ENCODE data around the gene USP54.

USP54 gene

DNA sequence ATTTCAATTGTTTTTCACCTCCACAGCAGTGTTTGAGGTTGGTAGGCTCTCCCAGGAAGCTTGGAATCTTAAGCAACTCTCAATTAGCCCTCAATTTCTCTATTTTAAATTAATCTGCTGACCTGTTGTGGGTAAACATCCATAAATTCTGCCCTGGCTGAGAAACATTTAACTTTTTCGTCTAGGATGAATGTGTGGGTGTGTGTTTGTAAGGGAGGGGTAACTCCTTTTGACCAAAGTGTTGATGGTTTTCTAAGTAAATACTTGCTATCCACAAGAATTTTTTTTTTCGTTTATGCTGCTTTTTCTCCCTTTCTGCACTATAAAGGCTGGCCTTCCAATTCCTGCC lies 96.3 kb downstream of the USP54 start:
- Histone ChIP-seq H3K4me3 (ENCODE audit: low read length, poor library complexity, severe bottlenecking) (peak overlapping the region; percentile 78), H3K9ac (ENCODE audit: low read depth, low read length, poor library complexity, severe bottlenecking) (peak overlapping the region; percentile 84), H3K36me3 (ENCODE audit: insufficient read depth, low read length) (no peaks in the 10 kb centered on the region), H3K79me2 (ENCODE audit: insufficient read depth, low read length) (peaks cover 48% of the 10 kb centered on the region), H4K20me1 (ENCODE audit: insufficient read depth, low read length, poor library complexity, severe bottlenecking) (peaks cover 29% of the 10 kb centered on the region), H3K9me3 (ENCODE audit: insufficient read depth, low read depth, low read length) (no peaks in the 10 kb centered on the region), H3K4me1 (ENCODE audit: insufficient read depth, low read length, poor library complexity, severe bottlenecking) (peaks cover 43% of the 10 kb centered on the region), H3F3A (ENCODE audit: low read depth) (0 out of 2 replicates have a peak, but pooled peaks cover 5% of the 10 kb centered on the region), H3K27me3 (ENCODE audit: insufficient read depth, low read length, poor library complexity, severe bottlenecking) (no peaks in the 10 kb centered on the region), H3K4me2 (ENCODE audit: low read depth, low read length, poor library complexity, severe bottlenecking) (peak overlapping the region; percentile 87), H3K9me2 (replicated peaks; ENCODE audit: low read depth, low read length) (no peaks in the 10 kb centered on the region), H2AFZ (ENCODE audit: low read length) (peak overlapping the region; percentile 65)
- TF ChIP-seq EZH2phosphoT487 (IDR thresholded peaks at IDR 0.05; ENCODE audit: borderline replicate concordance) = no peak
- TF ChIP-seq, protein P1, sequence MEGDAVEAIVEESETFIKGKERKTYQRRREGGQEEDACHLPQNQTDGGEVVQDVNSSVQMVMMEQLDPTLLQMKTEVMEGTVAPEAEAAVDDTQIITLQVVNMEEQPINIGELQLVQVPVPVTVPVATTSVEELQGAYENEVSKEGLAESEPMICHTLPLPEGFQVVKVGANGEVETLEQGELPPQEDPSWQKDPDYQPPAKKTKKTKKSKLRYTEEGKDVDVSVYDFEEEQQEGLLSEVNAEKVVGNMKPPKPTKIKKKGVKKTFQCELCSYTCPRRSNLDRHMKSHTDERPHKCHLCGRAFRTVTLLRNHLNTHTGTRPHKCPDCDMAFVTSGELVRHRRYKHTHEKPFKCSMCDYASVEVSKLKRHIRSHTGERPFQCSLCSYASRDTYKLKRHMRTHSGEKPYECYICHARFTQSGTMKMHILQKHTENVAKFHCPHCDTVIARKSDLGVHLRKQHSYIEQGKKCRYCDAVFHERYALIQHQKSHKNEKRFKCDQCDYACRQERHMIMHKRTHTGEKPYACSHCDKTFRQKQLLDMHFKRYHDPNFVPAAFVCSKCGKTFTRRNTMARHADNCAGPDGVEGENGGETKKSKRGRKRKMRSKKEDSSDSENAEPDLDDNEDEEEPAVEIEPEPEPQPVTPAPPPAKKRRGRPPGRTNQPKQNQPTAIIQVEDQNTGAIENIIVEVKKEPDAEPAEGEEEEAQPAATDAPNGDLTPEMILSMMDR (conservative IDR thresholded peaks at IDR 0.05; ENCODE audit: low read length) = no peak

GRCh38 chr10:73494213-73494612 lies 96.9 kb downstream of the USP54 start:
- Histone ChIP-seq H3K9me3 (ENCODE audit: insufficient read depth, low read depth, low read length) (no peaks in the 10 kb centered on the region), H3F3A (ENCODE audit: low read depth) (0 out of 2 replicates have a peak, but pooled peaks cover 5% of the 10 kb centered on the region)

DNA sequence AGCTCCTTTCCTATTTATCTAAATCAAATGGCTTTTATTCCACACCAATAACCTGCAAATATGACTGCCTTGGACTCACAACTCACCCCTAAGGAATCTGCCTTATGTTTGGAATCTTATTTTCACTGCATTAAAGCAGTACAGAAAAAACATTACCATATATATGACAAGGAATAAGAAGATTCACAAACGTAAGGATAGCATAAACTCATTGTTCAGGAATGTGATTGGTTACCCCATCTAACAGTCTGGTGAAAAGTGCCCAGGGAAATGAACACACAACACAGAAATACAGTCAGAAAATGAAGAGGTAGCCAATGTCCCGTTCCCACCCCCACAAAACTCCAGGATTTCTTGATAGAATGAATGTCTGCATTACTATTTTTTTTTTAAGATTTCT lies 97.4 kb downstream of the USP54 start:
- H2AFZ ChIP-seq (ENCODE audit: low read length) = no peak overlapping the region
- peak overlapping the region; percentile 84 for H3K9ac ChIP-seq (ENCODE audit: low read depth, low read length, poor library complexity, severe bottlenecking)

More at GRCh38 chr10:73494213-73494612, 96.9 kb downstream of the USP54 start:
- H3K27me3 ChIP-seq (ENCODE audit: insufficient read depth, low read length, poor library complexity, severe bottlenecking) = no peaks in the 10 kb centered on the region
- H3K79me2 ChIP-seq (ENCODE audit: insufficient read depth, low read length) = peaks cover 48% of the 10 kb centered on the region
- H2AFZ ChIP-seq (ENCODE audit: low read length) = no peak overlapping the region
- peaks cover 48% of the 10 kb centered on the region for H3K4me1 ChIP-seq (ENCODE audit: insufficient read depth, low read length, poor library complexity, severe bottlenecking)
- H4K20me1 ChIP-seq (ENCODE audit: insufficient read depth, low read length, poor library complexity, severe bottlenecking) = peaks cover 29% of the 10 kb centered on the region
- no peak for TF ChIP-seq EZH2phosphoT487 (IDR thresholded peaks at IDR 0.05; ENCODE audit: borderline replicate concordance)
- TF ChIP-seq, protein P1 (conservative IDR thresholded peaks at IDR 0.05; ENCODE audit: low read length) = no peak
- H3K9me2 ChIP-seq (replicated peaks; ENCODE audit: low read depth, low read length) = no peaks in the 10 kb centered on the region
- H3K9ac ChIP-seq (ENCODE audit: low read depth, low read length, poor library complexity, severe bottlenecking) = peak overlapping the region; percentile 84
- peak overlapping the region; percentile 87 for H3K4me2 ChIP-seq (ENCODE audit: low read depth, low read length, poor library complexity, severe bottlenecking)
- H3K36me3 ChIP-seq (ENCODE audit: insufficient read depth, low read length) = no peaks in the 10 kb centered on the region
- peak overlapping the region; percentile 78 for H3K4me3 ChIP-seq (ENCODE audit: low read length, poor library complexity, severe bottlenecking)

More for the DNA sequence above, 97.4 kb downstream of the USP54 start:
- Histone ChIP-seq H3F3A (ENCODE audit: low read depth) (0 out of 2 replicates have a peak, but pooled peaks cover 5% of the 10 kb centered on the region), H3K79me2 (ENCODE audit: insufficient read depth, low read length) (peaks cover 48% of the 10 kb centered on the region), H3K36me3 (ENCODE audit: insufficient read depth, low read length) (no peaks in the 10 kb centered on the region), H3K27me3 (ENCODE audit: insufficient read depth, low read length, poor library complexity, severe bottlenecking) (no peaks in the 10 kb centered on the region), H3K9me2 (replicated peaks; ENCODE audit: low read depth, low read length) (no peaks in the 10 kb centered on the region), H3K4me2 (ENCODE audit: low read depth, low read length, poor library complexity, severe bottlenecking) (peak overlapping the region; percentile 87), H3K4me1 (ENCODE audit: insufficient read depth, low read length, poor library complexity, severe bottlenecking) (peaks cover 48% of the 10 kb centered on the region), H3K9me3 (ENCODE audit: insufficient read depth, low read depth, low read length) (no peaks in the 10 kb centered on the region), H3K4me3 (ENCODE audit: low read length, poor library complexity, severe bottlenecking) (peak overlapping the region; percentile 78), H4K20me1 (ENCODE audit: insufficient read depth, low read length, poor library complexity, severe bottlenecking) (peaks cover 29% of the 10 kb centered on the region)
- no peak for TF ChIP-seq EZH2phosphoT487 (IDR thresholded peaks at IDR 0.05; ENCODE audit: borderline replicate concordance)
- TF ChIP-seq, protein P1 (conservative IDR thresholded peaks at IDR 0.05; ENCODE audit: low read length) = no peak
